GM20000 (cell line): ENCODE data around the gene ITSN2.
"Not testable (repeated sequence)": the region's sequence is repeated elsewhere in the genome, so short reads cannot be mapped to it uniquely, and the experiment has no call there.

Experiments used
- DNase-seq: peaks from one replicate; pipeline ENCODE4 v3.0.0; 2012; ENCODE audit warnings: low spot score
- TF ChIP-seq, protein P1 (sequence below): IDR thresholded peaks from 2 replicates; pipeline ENCODE4 v1.5.1; 2012; ENCODE audit warnings: mild to moderate bottlenecking, control low read depth; ENCODE audit errors: extremely low read depth, missing control alignments

ITSN2 gene

DNA sequence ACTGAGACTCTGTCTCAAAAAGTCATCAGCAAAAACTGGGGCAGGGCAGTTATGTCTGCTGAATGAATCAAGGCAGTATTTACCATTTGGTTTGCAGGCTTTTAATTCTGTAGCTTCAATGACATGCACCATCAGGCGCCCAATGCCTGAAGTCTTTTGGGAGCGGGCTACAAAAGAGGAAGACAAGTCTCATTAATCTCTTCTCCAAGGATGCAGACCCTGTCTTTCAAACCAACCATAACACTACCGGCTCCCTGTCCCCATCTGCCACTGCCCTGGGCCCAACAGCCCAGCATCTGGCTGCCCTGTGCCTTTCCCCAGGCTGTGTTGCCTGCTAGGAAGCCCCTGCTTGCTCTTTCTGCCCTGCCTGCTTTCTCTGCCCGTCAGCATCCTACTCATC is 155.2 kb downstream of the ITSN2 start:
- TF ChIP-seq, protein P1, sequence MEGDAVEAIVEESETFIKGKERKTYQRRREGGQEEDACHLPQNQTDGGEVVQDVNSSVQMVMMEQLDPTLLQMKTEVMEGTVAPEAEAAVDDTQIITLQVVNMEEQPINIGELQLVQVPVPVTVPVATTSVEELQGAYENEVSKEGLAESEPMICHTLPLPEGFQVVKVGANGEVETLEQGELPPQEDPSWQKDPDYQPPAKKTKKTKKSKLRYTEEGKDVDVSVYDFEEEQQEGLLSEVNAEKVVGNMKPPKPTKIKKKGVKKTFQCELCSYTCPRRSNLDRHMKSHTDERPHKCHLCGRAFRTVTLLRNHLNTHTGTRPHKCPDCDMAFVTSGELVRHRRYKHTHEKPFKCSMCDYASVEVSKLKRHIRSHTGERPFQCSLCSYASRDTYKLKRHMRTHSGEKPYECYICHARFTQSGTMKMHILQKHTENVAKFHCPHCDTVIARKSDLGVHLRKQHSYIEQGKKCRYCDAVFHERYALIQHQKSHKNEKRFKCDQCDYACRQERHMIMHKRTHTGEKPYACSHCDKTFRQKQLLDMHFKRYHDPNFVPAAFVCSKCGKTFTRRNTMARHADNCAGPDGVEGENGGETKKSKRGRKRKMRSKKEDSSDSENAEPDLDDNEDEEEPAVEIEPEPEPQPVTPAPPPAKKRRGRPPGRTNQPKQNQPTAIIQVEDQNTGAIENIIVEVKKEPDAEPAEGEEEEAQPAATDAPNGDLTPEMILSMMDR = no peak
- DNase-seq = no peak

DNA sequence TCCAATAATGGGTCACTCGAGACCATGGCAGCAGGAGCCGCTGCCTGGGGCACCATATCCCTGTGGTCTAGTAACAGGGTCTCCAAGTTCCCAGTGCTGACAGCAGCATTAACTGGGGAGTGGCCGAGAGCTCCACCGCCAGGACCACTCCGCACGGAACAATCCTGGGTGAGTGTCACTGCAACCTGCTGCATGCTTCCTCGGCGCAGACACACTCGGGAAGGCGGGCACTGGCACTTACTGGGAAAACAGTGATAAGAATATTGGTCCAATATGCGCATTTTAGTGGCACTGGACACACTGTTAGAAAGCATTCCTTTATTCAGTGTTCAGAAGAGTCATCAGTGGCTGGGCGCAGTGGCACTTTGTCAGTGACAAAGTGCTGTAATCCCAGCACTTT is 155.8 kb downstream of the ITSN2 start:
- no peak for DNase-seq
- TF ChIP-seq, protein P1 = no peak

DNA sequence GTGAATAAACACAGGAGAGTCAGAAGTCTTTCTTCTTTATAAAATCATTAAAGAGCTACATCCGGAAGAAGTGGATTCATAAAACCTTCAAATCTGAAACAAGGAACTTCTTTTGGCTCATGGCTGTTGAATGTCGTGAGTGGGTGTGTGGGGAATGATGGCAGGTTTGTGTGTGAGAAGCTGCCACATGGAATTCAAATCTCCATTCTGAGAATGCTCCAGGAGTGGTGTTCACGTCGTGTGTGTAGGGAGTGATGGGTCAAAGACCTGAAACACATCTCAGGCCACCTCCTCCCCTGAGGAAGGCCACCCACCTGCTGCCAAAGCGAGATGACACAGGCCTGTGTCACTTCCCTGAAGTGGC is 156.6 kb downstream of the ITSN2 start:
- TF ChIP-seq, protein P1 = no peak
- DNase-seq = no peak

DNA sequence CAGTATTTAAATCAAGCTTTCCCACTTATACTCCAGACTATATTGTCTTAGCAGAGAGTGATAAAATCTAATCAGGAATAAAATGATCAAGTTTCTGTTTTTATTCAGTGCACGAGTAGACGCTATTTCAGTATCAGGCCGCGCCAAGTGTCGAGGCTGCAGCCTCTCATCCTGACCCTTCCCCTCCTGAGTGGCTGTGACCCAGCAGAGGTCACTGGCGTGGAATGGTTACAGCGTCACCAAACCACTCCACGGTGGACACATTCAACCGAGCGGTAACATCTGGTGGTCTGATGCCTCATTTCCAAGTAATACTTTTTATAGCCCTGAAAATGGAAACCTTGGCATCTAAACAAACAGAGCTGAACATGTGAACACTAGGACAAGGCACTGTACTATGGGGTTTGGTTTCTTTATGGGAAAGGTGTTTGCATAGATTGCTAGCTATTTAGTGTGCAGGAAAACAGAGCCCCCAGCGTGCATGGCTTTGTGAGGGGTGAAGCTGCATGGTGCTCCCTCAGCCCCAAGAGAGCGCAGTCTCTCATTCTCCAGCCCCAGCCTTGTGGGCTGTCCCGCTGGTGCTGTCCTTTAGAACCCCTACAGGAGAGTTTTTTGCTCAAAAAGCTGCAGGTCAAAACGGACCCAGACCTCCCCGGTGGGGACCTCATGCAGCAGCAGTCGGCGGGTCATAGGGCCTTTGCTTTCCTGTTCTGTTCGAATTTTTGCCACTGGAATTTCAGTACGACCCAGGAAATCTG is 157.1 kb downstream of the ITSN2 start:
- TF ChIP-seq, protein P1 = no peak
- no peak for DNase-seq

DNA sequence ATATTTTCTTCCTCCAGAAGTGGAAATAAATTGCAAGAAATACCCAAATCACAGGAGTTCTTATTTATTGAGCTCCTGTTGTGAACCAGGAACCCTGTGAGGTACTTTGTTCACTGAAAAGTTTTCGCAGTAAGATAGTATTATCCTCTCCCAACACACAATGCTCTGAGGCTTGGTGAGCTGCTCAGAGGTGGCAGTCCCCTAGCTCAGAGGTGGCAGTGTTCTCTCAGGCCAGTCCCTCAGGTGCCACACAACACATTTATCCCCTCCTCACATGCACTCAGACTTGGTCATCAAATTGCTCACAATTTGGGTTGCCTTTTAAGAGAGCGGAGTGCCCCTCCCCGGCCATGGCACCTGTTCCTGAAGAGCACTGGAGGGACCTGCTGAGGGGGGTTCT is 159.5 kb downstream of the ITSN2 start:
- DNase-seq = no peak
- TF ChIP-seq, protein P1 = no peak

DNA sequence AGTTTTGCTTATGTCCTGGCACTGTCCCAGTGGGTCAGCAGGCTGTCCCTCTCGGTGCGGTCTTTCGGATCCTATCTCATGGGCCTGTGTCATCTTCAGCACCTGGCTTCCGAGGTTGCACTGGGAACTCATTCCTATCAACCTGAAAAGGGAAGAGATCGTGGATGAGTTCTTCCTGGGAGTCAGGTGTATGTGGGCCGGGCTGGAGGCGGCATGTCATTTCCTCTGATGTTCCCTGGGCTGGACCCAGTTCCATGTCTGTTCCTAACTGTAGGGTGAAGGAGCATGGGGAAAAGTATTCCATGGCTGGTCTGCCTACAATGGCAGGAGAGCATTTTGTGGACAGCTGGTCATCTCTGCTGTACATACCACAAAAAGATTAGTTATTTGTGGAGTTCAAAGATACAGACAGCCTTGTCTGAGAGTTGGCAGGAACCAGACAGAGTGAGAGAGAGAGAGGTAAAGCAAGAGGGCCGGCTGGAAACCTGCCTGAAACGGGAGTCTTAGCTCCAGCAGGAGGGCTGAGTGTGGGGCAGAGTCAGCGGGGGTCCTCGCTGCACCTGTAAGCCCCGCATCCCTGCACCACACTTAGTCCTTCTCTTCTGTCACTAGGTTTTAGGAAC is 160.3 kb downstream of the ITSN2 start:
- DNase-seq = no peak
- TF ChIP-seq, protein P1 = no peak

DNA sequence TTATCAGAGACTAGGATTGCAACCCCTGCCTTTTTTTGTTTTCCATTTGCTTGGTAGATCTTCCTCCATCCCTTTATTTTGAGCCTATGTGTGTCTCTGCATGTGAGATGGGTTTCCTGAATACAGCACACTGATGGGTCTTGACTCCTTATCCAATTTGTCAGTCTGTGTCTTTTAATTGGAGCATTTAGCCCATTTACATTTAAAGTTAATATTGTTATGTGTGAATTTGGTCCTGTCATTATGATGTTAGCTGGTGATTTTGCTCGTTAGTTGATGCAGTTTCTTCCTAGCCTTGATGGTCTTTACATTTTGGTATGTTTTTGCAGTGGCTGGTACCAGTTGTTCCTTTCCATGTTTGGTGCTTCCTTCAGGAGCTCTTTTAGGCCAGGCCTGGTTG is 163.1 kb downstream of the ITSN2 start:
- not testable (repeated sequence) for DNase-seq

DNA sequence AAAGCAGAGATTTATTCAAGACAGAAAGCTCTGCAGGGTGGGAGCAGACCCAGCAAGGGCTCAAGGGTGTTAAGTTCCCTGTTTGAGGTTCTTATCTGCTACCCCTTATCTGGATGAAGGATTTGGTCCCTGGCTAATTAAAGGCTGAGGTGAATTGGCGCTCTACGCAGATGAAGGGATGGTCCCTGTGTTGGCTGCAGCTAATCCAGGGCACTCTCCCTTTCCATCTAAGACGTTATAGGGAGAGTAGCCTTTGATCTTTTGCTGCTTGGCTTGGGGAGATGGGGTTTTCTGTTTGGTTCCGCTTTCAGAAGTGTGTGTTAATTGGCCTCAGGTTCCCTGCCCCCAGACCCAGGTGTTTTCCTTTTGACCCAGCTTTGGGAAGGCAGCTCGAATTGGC is 168.5 kb downstream of the ITSN2 start:
- no peak for DNase-seq
- TF ChIP-seq, protein P1 = no peak
